ENCODE measurements around the gene LCNL1. TPM values are rescaled to one million over a fixed set of nuclear protein-coding genes. Genes with fewer than 3 reads are reported as not detected.

LCNL1 gene
- total RNA-seq, 5 donors from 2014 or later (not counting 1 experiment from before 2014, with no cell fraction given), result 0.29 to 2.2 (median 1.3) TPM

GRCh38 chr9:136968333-136969127 lies 14.3 kb upstream of the LCNL1 start:
- no peaks in the 10 kb centered on the region for H3K9me3 ChIP-seq
- Mint-ChIP-seq H3K36me3 (no peaks in the 10 kb centered on the region), H3K9me3 (no peaks in the 10 kb centered on the region), H3K4me3 (no peak overlapping the region), H3K27me3 (no peaks in the 10 kb centered on the region), H3K4me1 (peaks cover 12 to 25% (median 19%) of the 10 kb centered on the region in 3 donors), H3K27ac (no peak overlapping the region)
- H3K4me1 ChIP-seq (ENCODE audit: control insufficient read depth in 1 of 2, extremely low read depth in 1 of 2, insufficient read depth in 2 of 2, low read length in 2 of 2), result peaks cover 5 to 48% of the 10 kb centered on the region in 2 experiments
- H3K4me3 ChIP-seq (ENCODE audit: control insufficient read depth in 1 of 2, extremely low read depth in 1 of 2, low read length in 1 of 2), result no peak overlapping the region
- WGBS (ENCODE audit: insufficient coverage), result 81% methylated on average over 11 of the region's 17 CpGs
- POLR2A ChIA-PET, result no interaction called here
- H3K27me3 ChIP-seq (replicated peaks in 1 of 2; ENCODE audit: control insufficient read depth in 2 of 2, extremely low read depth in 1 of 2, insufficient read depth in 2 of 2, low read length in 1 of 2), result no peaks in the 10 kb centered on the region
- ATAC-seq (replicated peaks in 1 of 4) (no peak), DNase-seq (no peak)
- H3K36me3 ChIP-seq (ENCODE audit: control insufficient read depth in 2 of 2, extremely low read depth in 1 of 2, insufficient read depth in 1 of 2, low read length in 1 of 2), result no peaks in the 10 kb centered on the region
- no peak overlapping the region for H3K27ac ChIP-seq (ENCODE audit: low read length)
- CTCF ChIA-PET, result no interaction called here

GRCh38 chr9:136969150-136969549 lies 13.6 kb upstream of the LCNL1 start:
- no peaks in the 10 kb centered on the region for H3K27me3 ChIP-seq (replicated peaks in 1 of 2; ENCODE audit: control insufficient read depth in 2 of 2, extremely low read depth in 1 of 2, insufficient read depth in 2 of 2, low read length in 1 of 2)
- H3K4me3 ChIP-seq (ENCODE audit: control insufficient read depth in 1 of 2, extremely low read depth in 1 of 2, low read length in 1 of 2), result no peak overlapping the region
- no peak overlapping the region for H3K4me3 Mint-ChIP-seq
- H3K36me3 Mint-ChIP-seq, result no peaks in the 10 kb centered on the region
- H3K27me3 Mint-ChIP-seq, result no peaks in the 10 kb centered on the region
- no peaks in the 10 kb centered on the region for H3K9me3 ChIP-seq
- ATAC-seq (replicated peaks in 1 of 4), result no peak
- H3K27ac Mint-ChIP-seq, result no peak overlapping the region
- CTCF ChIA-PET, result no interaction called here
- H3K4me1 ChIP-seq (ENCODE audit: control insufficient read depth in 1 of 2, extremely low read depth in 1 of 2, insufficient read depth in 2 of 2, low read length in 2 of 2), result peaks cover 5 to 48% of the 10 kb centered on the region in 2 experiments
- H3K27ac ChIP-seq (ENCODE audit: low read length), result no peak overlapping the region
- H3K9me3 Mint-ChIP-seq, result no peaks in the 10 kb centered on the region
- H3K4me1 Mint-ChIP-seq, result peaks cover 12 to 28% (median 19%) of the 10 kb centered on the region in 3 donors
- POLR2A ChIA-PET, result no interaction called here
- WGBS (ENCODE audit: insufficient coverage), result 90% methylated on average over 16 of the region's 17 CpGs
- no peak for DNase-seq
- no peaks in the 10 kb centered on the region for H3K36me3 ChIP-seq (ENCODE audit: control insufficient read depth in 2 of 2, extremely low read depth in 1 of 2, insufficient read depth in 1 of 2, low read length in 1 of 2)

- H3K9me3 Mint-ChIP-seq, result no peaks in the 10 kb centered on the region
- no peak overlapping the region for H3K4me3 Mint-ChIP-seq
- ChIA-PET CTCF (no interaction called here), POLR2A (no interaction called here)
- no peaks in the 10 kb centered on the region for H3K27me3 Mint-ChIP-seq
- no peak overlapping the region for H3K4me3 ChIP-seq (ENCODE audit: control insufficient read depth in 1 of 2, extremely low read depth in 1 of 2, low read length in 1 of 2)
- WGBS (ENCODE audit: insufficient coverage), result 82% methylated on average over 3 of the region's 5 CpGs
- no peak overlapping the region for H3K27ac ChIP-seq (ENCODE audit: low read length)
- no peaks in the 10 kb centered on the region for H3K36me3 ChIP-seq (ENCODE audit: control insufficient read depth in 2 of 2, extremely low read depth in 1 of 2, insufficient read depth in 1 of 2, low read length in 1 of 2)
- peaks cover 5 to 48% of the 10 kb centered on the region in 2 experiments for H3K4me1 ChIP-seq (ENCODE audit: control insufficient read depth in 1 of 2, extremely low read depth in 1 of 2, insufficient read depth in 2 of 2, low read length in 2 of 2)
- no peaks in the 10 kb centered on the region for H3K36me3 Mint-ChIP-seq
- no peak overlapping the region for H3K27ac Mint-ChIP-seq
- DNase-seq (no peak), ATAC-seq (replicated peaks in 1 of 4) (no peak)
- no peaks in the 10 kb centered on the region for H3K9me3 ChIP-seq
- peaks cover 12 to 28% (median 20%) of the 10 kb centered on the region in 3 donors for H3K4me1 Mint-ChIP-seq
- H3K27me3 ChIP-seq (replicated peaks in 1 of 2; ENCODE audit: control insufficient read depth in 2 of 2, extremely low read depth in 1 of 2, insufficient read depth in 2 of 2, low read length in 1 of 2), result no peaks in the 10 kb centered on the region
These were observed 13.0 kb upstream of the LCNL1 start for GRCh38 chr9:136969774-136970173.

GRCh38 chr9:136970361-136970760 lies 12.4 kb upstream of the LCNL1 start:
- Histone ChIP-seq H3K36me3 (ENCODE audit: control insufficient read depth in 2 of 2, extremely low read depth in 1 of 2, insufficient read depth in 1 of 2, low read length in 1 of 2) (no peaks in the 10 kb centered on the region), H3K27ac (ENCODE audit: low read length) (no peak overlapping the region), H3K9me3 (no peaks in the 10 kb centered on the region), H3K27me3 (replicated peaks in 1 of 2; ENCODE audit: control insufficient read depth in 2 of 2, extremely low read depth in 1 of 2, insufficient read depth in 2 of 2, low read length in 1 of 2) (no peaks in the 10 kb centered on the region), H3K4me1 (ENCODE audit: control insufficient read depth in 1 of 2, extremely low read depth in 1 of 2, insufficient read depth in 2 of 2, low read length in 2 of 2) (peaks cover 5 to 48% of the 10 kb centered on the region in 2 experiments), H3K4me3 (ENCODE audit: control insufficient read depth in 1 of 2, extremely low read depth in 1 of 2, low read length in 1 of 2) (no peak overlapping the region)
- DNase-seq (no peak), ATAC-seq (replicated peaks in 1 of 4) (no peak)
- Mint-ChIP-seq H3K36me3 (no peaks in the 10 kb centered on the region), H3K27ac (no peak overlapping the region), H3K9me3 (no peaks in the 10 kb centered on the region), H3K27me3 (no peaks in the 10 kb centered on the region), H3K4me1 (peaks cover 16 to 30% (median 24%) of the 10 kb centered on the region in 3 donors), H3K4me3 (no peak overlapping the region)
- 97% methylated on average over 5 of the region's 11 CpGs for WGBS (ENCODE audit: insufficient coverage)
- ChIA-PET CTCF (no interaction called here), POLR2A (interaction anchor here in 1 of 2 donors (0.5 kb wide), 1 partner anchor 223 kb away, joined by 5 read pairs; no protein-coding TSS in a partner anchor)

GRCh38 chr9:136971746-136972145 lies 11.0 kb upstream of the LCNL1 start:
- Mint-ChIP-seq H3K4me3 (no peak overlapping the region), H3K36me3 (no peaks in the 10 kb centered on the region), H3K9me3 (no peaks in the 10 kb centered on the region), H3K27ac (no peak overlapping the region), H3K4me1 (peaks cover 14 to 29% (median 23%) of the 10 kb centered on the region in 3 donors), H3K27me3 (no peaks in the 10 kb centered on the region)
- POLR2A ChIA-PET, result no interaction called here
- ATAC-seq (replicated peaks in 1 of 4) (no peak), DNase-seq (no peak)
- no peak overlapping the region for H3K27ac ChIP-seq (ENCODE audit: low read length)
- peaks cover 0 to 49% of the 10 kb centered on the region in 2 experiments for H3K4me1 ChIP-seq (ENCODE audit: control insufficient read depth in 1 of 2, extremely low read depth in 1 of 2, insufficient read depth in 2 of 2, low read length in 2 of 2)
- H3K4me3 ChIP-seq (ENCODE audit: control insufficient read depth in 1 of 2, extremely low read depth in 1 of 2, low read length in 1 of 2), result no peak overlapping the region
- H3K27me3 ChIP-seq (replicated peaks in 1 of 2; ENCODE audit: control insufficient read depth in 2 of 2, extremely low read depth in 1 of 2, insufficient read depth in 2 of 2, low read length in 1 of 2), result peaks cover 0 to 6% of the 10 kb centered on the region in 2 experiments
- no peaks in the 10 kb centered on the region for H3K9me3 ChIP-seq
- CTCF ChIA-PET, result no interaction called here
- no peaks in the 10 kb centered on the region for H3K36me3 ChIP-seq (ENCODE audit: control insufficient read depth in 2 of 2, extremely low read depth in 1 of 2, insufficient read depth in 1 of 2, low read length in 1 of 2)
- 86% methylated on average over 13 of the region's 14 CpGs for WGBS (ENCODE audit: insufficient coverage)

GRCh38 chr9:136972335-136972734 lies 10.5 kb upstream of the LCNL1 start:
- peaks cover 14 to 29% (median 25%) of the 10 kb centered on the region in 3 donors for H3K4me1 Mint-ChIP-seq
- Histone ChIP-seq H3K4me1 (ENCODE audit: control insufficient read depth in 1 of 2, extremely low read depth in 1 of 2, insufficient read depth in 2 of 2, low read length in 2 of 2) (peaks cover 0 to 55% of the 10 kb centered on the region in 2 experiments), H3K27me3 (replicated peaks in 1 of 2; ENCODE audit: control insufficient read depth in 2 of 2, extremely low read depth in 1 of 2, insufficient read depth in 2 of 2, low read length in 1 of 2) (peaks cover 0 to 6% of the 10 kb centered on the region in 2 experiments), H3K27ac (ENCODE audit: low read length) (no peak overlapping the region), H3K4me3 (ENCODE audit: control insufficient read depth in 1 of 2, extremely low read depth in 1 of 2, low read length in 1 of 2) (no peak overlapping the region), H3K9me3 (no peaks in the 10 kb centered on the region), H3K36me3 (ENCODE audit: control insufficient read depth in 2 of 2, extremely low read depth in 1 of 2, insufficient read depth in 1 of 2, low read length in 1 of 2) (no peaks in the 10 kb centered on the region)
- no peaks in the 10 kb centered on the region for H3K27me3 Mint-ChIP-seq
- CTCF ChIA-PET, result no interaction called here
- H3K27ac Mint-ChIP-seq, result no peak overlapping the region
- DNase-seq (no peak), ATAC-seq (replicated peaks in 1 of 4) (no peak)
- 76% methylated on average over 8 of the region's 11 CpGs for WGBS (ENCODE audit: insufficient coverage)
- H3K4me3 Mint-ChIP-seq, result no peak overlapping the region
- POLR2A ChIA-PET, result no interaction called here
- H3K9me3 Mint-ChIP-seq, result no peaks in the 10 kb centered on the region
- H3K36me3 Mint-ChIP-seq, result no peaks in the 10 kb centered on the region

Measured in T-cell (primary cell).